Measurements from ENCODE around the gene MGME1. TPM values are rescaled to one million over a fixed set of nuclear protein-coding genes. Genes with fewer than 3 reads are reported as not detected.
A peak's percentile ranks its signal among the peaks of the same experiment; 100 is the strongest.

The MGME1 gene
- total RNA-seq, 1 donor from 2014 or later = 25.0 TPM

GRCh38 chr20:17933711-17934110 is 35.1 kb upstream of the MGME1 start:
- Mint-ChIP-seq H3K27me3 (ENCODE audit: low read depth) (no peaks in the 10 kb centered on the region), H3K9me3 (no peaks in the 10 kb centered on the region), H3K4me3 (no peak overlapping the region), H3K4me1 (peaks cover 42% of the 10 kb centered on the region), H3K36me3 (no peaks in the 10 kb centered on the region), H3K27ac (peak overlapping the region; percentile 23)
- no peak for TF ChIP-seq CTCF (IDR thresholded peaks at IDR 0.05; ENCODE audit: unreplicated experiment)
- no peak for DNase-seq (ENCODE audit: low spot score in 2 of 2, unreplicated experiment in 2 of 2)

- no peak for TF ChIP-seq CTCF (IDR thresholded peaks at IDR 0.05; ENCODE audit: unreplicated experiment)
- H3K27me3 Mint-ChIP-seq (ENCODE audit: low read depth) = no peaks in the 10 kb centered on the region
- no peaks in the 10 kb centered on the region for H3K9me3 Mint-ChIP-seq
- DNase-seq (ENCODE audit: low spot score in 2 of 2, unreplicated experiment in 2 of 2) = no peak
- H3K4me3 Mint-ChIP-seq = no peak overlapping the region
- H3K36me3 Mint-ChIP-seq = no peaks in the 10 kb centered on the region
- H3K4me1 Mint-ChIP-seq = peaks cover 43% of the 10 kb centered on the region
- peak overlapping the region; percentile 51 for H3K27ac Mint-ChIP-seq
Measured at GRCh38 chr20:17934141-17934862, 34.5 kb upstream of the MGME1 start.

- H3K27ac Mint-ChIP-seq = no peak overlapping the region
- H3K27me3 Mint-ChIP-seq (ENCODE audit: low read depth) = no peaks in the 10 kb centered on the region
- H3K4me1 Mint-ChIP-seq = peaks cover 43% of the 10 kb centered on the region
- no peak overlapping the region for H3K4me3 Mint-ChIP-seq
- H3K36me3 Mint-ChIP-seq = no peaks in the 10 kb centered on the region
- no peaks in the 10 kb centered on the region for H3K9me3 Mint-ChIP-seq
- DNase-seq (ENCODE audit: low spot score in 2 of 2, unreplicated experiment in 2 of 2) = no peak
- TF ChIP-seq CTCF (IDR thresholded peaks at IDR 0.05; ENCODE audit: unreplicated experiment) = no peak
Measured at GRCh38 chr20:17935186-17935585, 33.6 kb upstream of the MGME1 start.

GRCh38 chr20:17935761-17936160 is 33.1 kb upstream of the MGME1 start:
- Mint-ChIP-seq H3K9me3 (no peaks in the 10 kb centered on the region), H3K27ac (peak overlapping the region; percentile 73), H3K36me3 (no peaks in the 10 kb centered on the region), H3K27me3 (ENCODE audit: low read depth) (no peaks in the 10 kb centered on the region), H3K4me3 (peak overlapping the region; percentile 26), H3K4me1 (peaks cover 43% of the 10 kb centered on the region)
- DNase-seq (ENCODE audit: low spot score in 2 of 2, unreplicated experiment in 2 of 2) = no peak
- TF ChIP-seq CTCF (IDR thresholded peaks at IDR 0.05; ENCODE audit: unreplicated experiment) = no peak

- Mint-ChIP-seq H3K4me3 (peak overlapping the region; percentile 28), H3K4me1 (peaks cover 43% of the 10 kb centered on the region), H3K27me3 (ENCODE audit: low read depth) (no peaks in the 10 kb centered on the region), H3K36me3 (no peaks in the 10 kb centered on the region), H3K27ac (peak overlapping the region; percentile 73), H3K9me3 (no peaks in the 10 kb centered on the region)
- no peak for DNase-seq (ENCODE audit: low spot score in 2 of 2, unreplicated experiment in 2 of 2)
- no peak for TF ChIP-seq CTCF (IDR thresholded peaks at IDR 0.05; ENCODE audit: unreplicated experiment)
Measured at GRCh38 chr20:17936286-17936760, 32.5 kb upstream of the MGME1 start.

All from mesothelial cell of epicardium (in vitro differentiated cells).